ENCODE measurements around the gene SLC49A4.

Gene SLC49A4

DNA sequence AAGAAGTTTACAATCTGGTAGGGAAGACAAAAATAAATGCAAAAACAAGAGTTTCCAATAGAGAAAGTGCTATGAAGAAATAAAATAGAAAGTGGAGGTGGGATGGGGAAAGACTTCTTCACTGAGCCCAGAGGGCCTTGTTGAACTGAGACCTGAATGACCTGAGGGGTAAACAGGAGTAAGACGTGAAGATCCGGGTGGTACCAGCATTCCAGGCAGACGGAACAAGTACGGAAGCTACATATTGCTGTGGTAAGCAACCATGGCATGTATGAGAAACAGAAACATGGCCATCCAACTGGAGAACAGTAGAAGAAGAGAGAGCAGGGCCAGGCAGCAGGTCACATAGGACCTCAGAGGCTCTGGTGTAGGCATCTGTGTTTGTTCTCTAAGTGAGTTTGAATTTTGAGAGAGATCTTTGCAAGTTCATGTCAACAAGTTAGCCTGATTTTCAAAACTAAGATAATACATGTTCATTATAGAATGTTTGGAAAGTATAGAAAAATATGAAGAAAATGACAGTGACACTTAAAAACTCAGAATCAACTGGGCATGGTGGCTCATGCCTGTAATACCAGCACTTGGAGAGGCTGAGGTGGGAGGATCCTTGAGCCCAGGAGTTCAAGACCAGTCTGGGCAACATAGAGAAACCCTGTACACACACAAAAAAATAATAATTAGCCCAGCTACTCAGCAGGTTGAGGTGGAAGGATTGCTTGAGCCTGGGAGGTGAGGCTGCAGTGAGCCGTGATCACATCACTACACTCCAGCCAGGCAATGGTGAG, 64.3 kb downstream of the SLC49A4 start:
- DNase-seq: no peak

DNA sequence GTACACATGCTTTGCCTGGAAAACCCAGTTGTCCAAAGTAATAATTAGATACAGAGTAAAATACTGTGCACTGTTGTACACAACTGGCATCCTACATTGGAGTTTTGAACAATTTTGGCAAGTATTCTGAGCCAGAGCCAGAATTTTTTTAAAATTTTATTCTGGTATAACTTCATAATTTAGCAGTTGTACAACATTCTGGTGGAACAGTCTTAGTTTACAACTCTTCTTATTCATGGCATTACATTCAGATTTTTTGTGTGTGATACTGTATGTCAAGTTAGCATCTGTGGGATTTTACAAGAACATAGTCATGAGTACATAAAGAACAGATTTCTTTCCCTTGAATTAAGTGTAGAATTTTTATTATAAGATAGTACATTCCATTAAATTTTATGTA, 67.5 kb downstream of the SLC49A4 start:
- no peak for DNase-seq

DNA sequence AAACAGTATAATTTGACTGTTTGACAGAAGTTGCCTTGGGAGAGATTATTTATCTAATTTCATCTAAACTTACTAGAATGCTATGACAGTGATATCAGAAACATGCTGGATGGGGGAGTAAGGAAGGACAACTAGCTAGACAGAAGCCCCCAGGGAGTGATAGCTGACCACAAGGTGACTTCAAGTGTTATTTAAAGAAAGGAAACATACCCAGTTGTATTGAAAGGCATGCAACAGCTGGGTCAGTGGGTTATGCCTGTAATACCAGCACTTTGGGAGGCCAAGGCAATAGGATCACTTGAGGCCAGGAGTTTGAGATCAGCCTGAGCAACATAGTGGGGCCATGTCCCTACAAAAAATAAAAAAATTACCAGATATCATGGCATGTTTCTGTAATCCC, 69.6 kb downstream of the SLC49A4 start:
- DNase-seq: no peak

DNA sequence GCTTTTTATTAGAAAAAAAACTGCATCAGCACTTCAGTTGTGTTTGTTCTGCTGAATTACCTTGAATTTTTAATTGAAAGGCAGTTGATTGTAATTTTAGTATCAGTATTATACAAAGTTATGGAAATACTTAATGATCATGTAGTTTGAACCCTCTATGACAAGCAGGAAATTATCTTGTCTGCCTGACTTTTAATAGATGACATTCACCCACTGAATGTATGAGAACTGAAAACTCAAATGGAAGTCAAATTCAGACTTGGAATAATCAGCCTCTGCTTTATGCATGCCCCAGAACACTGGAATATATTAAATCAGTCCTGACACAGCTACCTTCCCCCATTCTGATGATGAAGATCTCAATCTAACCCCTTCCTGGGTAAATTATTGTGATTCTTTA, 73.5 kb downstream of the SLC49A4 start:
- DNase-seq: no peak

GRCh38 chr3:122873741-122874515, 79.1 kb downstream of the SLC49A4 start:
- no peak for DNase-seq

GRCh38 chr3:122875547-122876127, 80.8 kb downstream of the SLC49A4 start:
- no peak for DNase-seq

DNA sequence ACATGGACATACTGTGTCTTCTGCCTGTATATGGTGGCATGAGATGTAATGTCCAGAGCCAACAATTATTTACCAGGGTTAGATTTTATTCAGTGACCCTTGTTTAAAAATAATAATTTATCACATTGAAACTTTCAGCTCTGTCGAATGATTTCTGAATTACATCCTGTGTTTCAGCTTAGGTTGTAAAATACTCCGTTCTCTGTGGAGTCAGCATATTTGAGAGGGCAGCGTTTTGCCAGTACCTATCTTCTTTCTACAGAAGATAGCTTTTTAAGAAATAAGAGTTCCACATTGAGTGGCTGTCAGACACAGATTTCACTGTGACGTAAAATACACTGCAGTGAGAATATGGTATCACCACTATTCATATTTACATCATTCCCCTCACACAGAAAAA, 85.3 kb downstream of the SLC49A4 start:
- DNase-seq: no peak

GRCh38 chr3:122880624-122881023, 85.8 kb downstream of the SLC49A4 start:
- no peak for DNase-seq

GRCh38 chr3:122882361-122882947, 87.6 kb downstream of the SLC49A4 start:
- no peak for DNase-seq

DNA sequence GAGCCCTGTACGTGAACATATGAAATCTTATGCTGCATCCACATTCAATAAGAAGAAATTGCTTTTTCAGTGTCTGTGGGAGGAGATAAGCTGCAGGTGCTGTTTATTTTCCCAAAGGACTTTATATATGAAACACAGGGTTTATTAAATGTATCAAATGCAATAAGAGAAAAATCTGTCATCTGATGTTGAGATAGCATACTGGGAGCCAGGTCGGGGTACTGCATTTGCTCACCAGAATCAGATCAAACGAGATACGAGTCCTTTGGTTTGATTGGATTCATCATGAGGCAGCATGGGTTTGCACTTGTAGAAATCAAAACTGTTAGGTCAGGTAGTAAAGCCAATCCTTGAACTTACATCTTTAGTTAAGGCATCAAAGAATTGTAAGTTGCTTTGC, 91.4 kb downstream of the SLC49A4 start:
- no peak for DNase-seq

DNA sequence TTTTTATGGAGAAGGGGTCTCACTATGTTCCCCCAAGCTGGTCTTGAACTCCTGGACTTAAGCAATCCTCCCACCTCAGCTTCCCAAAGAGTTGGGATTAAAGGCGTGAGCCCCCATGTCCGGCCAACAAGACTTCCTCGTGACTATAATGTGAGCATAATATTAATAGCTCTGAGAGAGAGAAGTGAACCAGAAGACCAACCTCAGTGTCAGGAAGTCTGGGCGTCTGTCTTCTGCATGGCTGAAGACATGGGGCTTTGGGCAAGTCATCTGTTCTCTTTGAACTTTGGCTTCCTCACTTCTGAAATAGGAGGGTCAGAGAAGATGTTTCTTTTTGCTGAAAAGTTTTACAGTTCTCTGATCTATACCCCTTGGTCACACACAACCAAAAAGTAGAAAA, 92.1 kb downstream of the SLC49A4 start:
- DNase-seq: no peak

- no peak for DNase-seq
Measured at GRCh38 chr3:122890077-122890719, 95.3 kb downstream of the SLC49A4 start.

DNA sequence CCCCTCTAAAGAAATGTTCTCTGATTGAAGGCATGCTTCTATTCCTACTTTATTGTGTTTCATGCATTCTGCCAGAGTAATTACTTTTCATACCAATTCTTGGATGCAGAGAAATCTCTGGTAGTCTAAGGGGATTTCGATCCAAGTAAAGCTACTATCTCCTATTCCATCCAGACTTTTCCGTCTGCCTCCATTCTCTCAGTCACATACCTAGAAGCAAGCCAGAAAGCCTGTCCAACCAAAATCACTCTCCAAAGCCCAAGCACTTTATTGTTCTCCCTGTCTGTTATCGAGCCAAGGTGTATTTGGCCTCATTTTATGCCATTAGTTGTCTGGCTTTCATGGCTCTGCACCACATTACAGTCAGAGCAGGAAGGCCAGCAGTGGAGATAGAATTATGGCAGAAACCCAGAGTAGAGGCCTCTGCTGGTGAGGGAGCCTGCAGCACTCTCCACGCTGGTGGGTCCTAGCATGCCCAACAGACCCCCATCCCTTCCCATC, 95.9 kb downstream of the SLC49A4 start:
- no peak for DNase-seq

DNA sequence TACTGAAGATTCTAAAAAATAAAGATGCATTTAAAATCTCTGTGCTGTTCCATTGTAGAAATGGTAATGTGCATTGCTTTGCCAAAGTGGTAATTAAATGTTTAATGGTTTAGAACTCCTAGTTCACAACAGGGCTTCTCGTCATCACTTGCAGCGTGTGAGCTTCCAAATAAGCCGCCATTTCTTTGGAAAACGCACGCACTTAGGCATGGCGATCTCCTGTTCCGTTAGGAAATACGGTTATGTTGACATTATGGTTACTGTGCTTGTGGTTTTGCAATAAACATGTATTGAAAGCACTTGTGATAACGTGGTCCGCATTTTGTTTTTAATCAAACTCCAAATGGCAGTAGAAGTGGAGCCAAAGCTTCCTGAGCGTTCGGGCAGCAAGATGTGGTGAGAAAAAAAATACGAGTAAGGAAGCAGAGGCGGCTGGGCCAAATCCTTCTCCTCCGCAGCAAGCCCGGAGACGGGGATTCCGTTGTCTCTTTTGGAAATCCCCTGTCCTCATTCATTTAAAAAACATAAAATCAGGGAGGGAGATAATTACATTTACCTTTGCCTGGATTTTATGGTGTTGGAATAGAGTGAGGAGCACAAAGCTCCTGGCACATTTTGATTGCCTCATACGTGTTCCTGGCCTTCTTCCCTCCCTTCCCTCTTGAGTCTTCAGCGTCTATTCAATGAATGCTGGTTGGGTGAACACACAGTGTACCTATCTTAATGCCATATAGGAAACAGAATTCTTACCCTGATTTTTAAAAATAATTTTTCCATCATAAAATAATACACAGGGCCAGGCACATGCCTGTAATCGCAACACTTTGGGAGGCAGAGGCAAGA, 97.5 kb downstream of the SLC49A4 start:
- no peak for DNase-seq

GRCh38 chr3:122893282-122893681, 98.4 kb downstream of the SLC49A4 start:
- DNase-seq: no peak

- no peak for DNase-seq
Measured at GRCh38 chr3:122893754-122894668, 99.1 kb downstream of the SLC49A4 start.

DNA sequence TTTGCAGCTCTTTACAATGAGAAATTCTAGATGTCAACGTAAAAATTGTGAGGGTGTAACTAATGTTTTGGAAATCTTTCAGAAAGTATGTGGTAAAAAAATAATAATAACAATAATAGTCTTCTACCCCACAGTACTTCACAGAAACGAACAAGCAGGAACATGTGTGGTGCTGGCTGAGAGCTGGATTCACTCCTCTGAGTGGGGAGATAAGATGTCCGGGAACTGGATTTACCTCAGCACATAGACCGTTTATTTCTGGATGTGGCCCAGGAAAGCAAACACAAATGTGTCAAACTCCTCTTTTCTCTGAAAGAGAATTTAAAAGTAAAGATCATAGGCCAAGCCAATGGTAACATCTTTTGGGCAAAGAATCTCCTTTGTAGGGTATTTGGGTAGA, 103.4 kb downstream of the SLC49A4 start:
- no peak for DNase-seq

DNA sequence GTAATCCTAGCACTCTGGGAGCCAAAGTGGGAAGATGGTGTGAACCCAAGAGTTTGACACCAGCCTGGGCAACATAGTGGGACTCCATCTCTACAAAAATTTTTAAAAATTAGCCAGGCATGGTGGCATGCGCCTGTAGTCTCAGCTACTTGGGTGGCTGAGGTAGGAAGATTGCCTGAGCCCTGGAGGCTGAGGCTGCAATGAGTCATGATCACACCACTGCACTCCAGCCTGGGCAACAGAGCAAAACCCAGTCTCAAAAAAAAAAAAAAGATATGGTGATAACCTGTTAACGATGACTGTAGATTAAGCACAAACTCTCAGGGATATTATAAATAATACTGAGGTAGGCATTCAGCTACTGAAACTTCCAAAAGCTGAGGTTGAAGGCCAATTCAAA, 107.5 kb downstream of the SLC49A4 start:
- DNase-seq: no peak

- no peak for DNase-seq
Measured at GRCh38 chr3:122903171-122903570, 108.3 kb downstream of the SLC49A4 start.

DNA sequence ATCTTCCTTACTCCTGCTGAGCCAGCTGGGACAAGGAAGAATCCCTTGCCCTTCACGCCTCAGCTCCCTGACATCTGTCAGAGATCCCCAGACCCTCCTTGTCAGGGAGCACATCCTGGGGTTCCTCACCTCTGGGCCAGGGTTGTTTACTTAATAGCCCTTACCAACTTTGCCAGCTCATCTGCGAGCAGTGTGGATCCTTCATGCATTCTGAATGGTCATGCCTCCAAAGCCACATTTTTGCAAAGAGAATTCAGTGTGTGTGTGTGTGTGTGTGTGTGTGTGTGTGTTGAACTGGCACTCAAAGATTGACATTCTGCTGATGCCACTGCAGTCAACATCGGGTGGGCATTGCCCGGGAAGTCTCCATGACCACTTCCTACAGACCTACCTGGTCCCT, 112.6 kb downstream of the SLC49A4 start:
- no peak for DNase-seq

GRCh38 chr3:122908251-122908650, 113.4 kb downstream of the SLC49A4 start:
- DNase-seq: no peak

Data from activated gamma-delta T cell (primary cell).